Peyer's patch (tissue), 4 donors: Measurements from ENCODE around the gene CFAP43. TPM values are rescaled to one million over a fixed set of nuclear protein-coding genes. Genes with fewer than 3 reads are reported as not detected.

Experiments
- DNase-seq, 3 donors: peaks; one replicate each; pipeline ENCODE4 v3.0.0-alpha.2; 2017 to 2019
- H3K27ac ChIP-seq, 4 donors: fragments of 200-600 bp; sonication (generic); one replicate each; pipeline ENCODE4 v1.5.1; 2016 to 2019
- H3K27me3 ChIP-seq, 2 donors: fragments of 200-600 bp; sonication (generic); one replicate each; pipeline ENCODE4 v1.5.1; 2019
- H3K36me3 ChIP-seq, 3 donors: fragments of 200-600 bp; sonication (generic); one replicate each; pipeline ENCODE4 v1.5.1; 2016 to 2019
- H3K4me1 ChIP-seq, 4 donors: fragments of 200-600 bp; sonication (generic); one replicate each; pipeline ENCODE4 v1.5.1; 2016 to 2019
- H3K4me3 ChIP-seq, 4 donors: fragments of 200-600 bp; sonication (generic); 1 replicate in 3 of 4; 2 replicates in 1 of 4; pipeline ENCODE4 v1.5.1; 2016 to 2019; ENCODE audit warnings: mild to moderate bottlenecking in 1 of 4
- H3K9me3 ChIP-seq, 4 donors: fragments of 200-600 bp; sonication (generic); one replicate each; pipeline ENCODE4 v1.5.1; 2016 to 2019; ENCODE audit warnings: mild to moderate bottlenecking in 1 of 4
- CTCF ChIP-seq, 6 experiments: fragments of 450-650 bp in 4 of 6; fragments of 200-600 bp in 2 of 6; sonication (generic) in 1 of 6; IDR thresholded peaks; one replicate each; pipeline ENCODE4 v1.5.1; 2017 to 2019; ENCODE audit warnings: antibody characterized with exemption in 6 of 6, mild to moderate bottlenecking in 3 of 6, moderate library complexity in 1 of 6
- POLR2A ChIP-seq, 2 donors: fragments of 450-650 bp; IDR thresholded peaks; one replicate each; pipeline ENCODE4 v1.5.1; 2017; ENCODE audit warnings: antibody characterized with exemption in 2 of 2, mild to moderate bottlenecking in 2 of 2, moderate library complexity in 2 of 2
- total RNA-seq, 4 donors: library from RNA; depleted of rRNA; stranded (reverse); fragments of >200 nt; gene quantifications; one replicate each; pipeline ENCODE4 v1.1.0, GENCODE V29; 2016

Gene CFAP43
- total RNA-seq, 4 donors from 2014 or later, result 0.27 to 12.4 (median 0.76) TPM; not detected in 1

- Histone ChIP-seq H3K4me1 (no peaks in the 10 kb centered on the region), H3K27me3 (no peaks in the 10 kb centered on the region), H3K4me3 (no peak overlapping the region), H3K36me3 (no peaks in the 10 kb centered on the region), H3K9me3 (no peaks in the 10 kb centered on the region), H3K27ac (no peak overlapping the region)
- DNase-seq, result no peak
- peak in 1 of 6 experiments; percentile 13 for TF ChIP-seq CTCF (IDR thresholded peaks at IDR 0.05)
- TF ChIP-seq POLR2A (IDR thresholded peaks at IDR 0.05), result no peak
Observed at GRCh38 chr10:104139221-104139620, 92.9 kb downstream of the CFAP43 start.

- H3K4me1 ChIP-seq, result no peaks in the 10 kb centered on the region
- no peak overlapping the region for H3K27ac ChIP-seq
- TF ChIP-seq POLR2A (IDR thresholded peaks at IDR 0.05) (no peak), CTCF (IDR thresholded peaks at IDR 0.05) (no peak)
- H3K27me3 ChIP-seq, result no peaks in the 10 kb centered on the region
- H3K9me3 ChIP-seq, result no peaks in the 10 kb centered on the region
- no peaks in the 10 kb centered on the region for H3K36me3 ChIP-seq
- no peak for DNase-seq
- H3K4me3 ChIP-seq, result no peak overlapping the region
Observed at GRCh38 chr10:104138131-104138530, 94.0 kb downstream of the CFAP43 start.

- Histone ChIP-seq H3K36me3 (no peaks in the 10 kb centered on the region), H3K9me3 (no peaks in the 10 kb centered on the region), H3K4me3 (no peak overlapping the region), H3K4me1 (no peaks in the 10 kb centered on the region), H3K27me3 (no peaks in the 10 kb centered on the region), H3K27ac (no peak overlapping the region)
- TF ChIP-seq CTCF (IDR thresholded peaks at IDR 0.05), result no peak
- no peak for TF ChIP-seq POLR2A (IDR thresholded peaks at IDR 0.05)
- no peak for DNase-seq
Observed at GRCh38 chr10:104130041-104130440, 102.1 kb downstream of the CFAP43 start.

GRCh38 chr10:104128214-104128613, 104.0 kb downstream of the CFAP43 start:
- H3K27me3 ChIP-seq, result no peaks in the 10 kb centered on the region
- no peaks in the 10 kb centered on the region for H3K4me1 ChIP-seq
- no peak overlapping the region for H3K4me3 ChIP-seq
- TF ChIP-seq POLR2A (IDR thresholded peaks at IDR 0.05) (no peak), CTCF (IDR thresholded peaks at IDR 0.05) (no peak)
- H3K9me3 ChIP-seq, result no peaks in the 10 kb centered on the region
- no peak overlapping the region for H3K27ac ChIP-seq
- H3K36me3 ChIP-seq, result no peaks in the 10 kb centered on the region
- DNase-seq, result no peak

GRCh38 chr10:104127411-104127810, 104.8 kb downstream of the CFAP43 start:
- Histone ChIP-seq H3K27me3 (no peaks in the 10 kb centered on the region), H3K4me3 (no peak overlapping the region), H3K27ac (no peak overlapping the region), H3K36me3 (no peaks in the 10 kb centered on the region), H3K9me3 (no peaks in the 10 kb centered on the region), H3K4me1 (no peaks in the 10 kb centered on the region)
- no peak for TF ChIP-seq POLR2A (IDR thresholded peaks at IDR 0.05)
- no peak for DNase-seq

- no peaks in the 10 kb centered on the region for H3K27me3 ChIP-seq
- TF ChIP-seq CTCF (IDR thresholded peaks at IDR 0.05) (peak in 3 of 6 experiments; percentile 43 to 54 (median 54)), POLR2A (IDR thresholded peaks at IDR 0.05) (no peak)
- DNase-seq, result no peak
- no peak overlapping the region for H3K27ac ChIP-seq
- H3K4me3 ChIP-seq, result no peak overlapping the region
- peaks cover 0 to 10% (median 2%) of the 10 kb centered on the region in 4 donors for H3K4me1 ChIP-seq
- no peaks in the 10 kb centered on the region for H3K9me3 ChIP-seq
- H3K36me3 ChIP-seq, result no peaks in the 10 kb centered on the region
Observed at GRCh38 chr10:104123397-104123796, 108.8 kb downstream of the CFAP43 start.
